H1 (cell line): ENCODE results near the gene ALPK3. TPM values are rescaled to one million over a fixed set of nuclear protein-coding genes. Genes with fewer than 3 reads are reported as not detected.

ENCODE experiments used
- CTCF ChIA-PET: fragments of 300-600 bp; sonication (Branson Sonifier 250); formaldehyde crosslinking; loops from one replicate; lab custom pipeline; 2021; ENCODE audit not compliant: partially characterized antibody; lab: Charles Lee
- POLR2A ChIA-PET: fragments of 300-600 bp; sonication (Branson Sonifier 250); formaldehyde crosslinking; loops from one replicate; lab custom pipeline; 2021; ENCODE audit warnings: inconsistent platforms; ENCODE audit not compliant: partially characterized antibody; lab: Charles Lee
- DNase-seq, 2 experiments: peaks; one replicate each; pipeline versions ENCODE4 v3.0.0 to v3.0.0-alpha.2; 2010 to 2022; ENCODE audit warnings: low spot score in 2 of 2, low read depth in 1 of 2, mixed read lengths in 1 of 2
- FAIRE-seq: peaks from 2 replicates; lab custom pipeline; 2011; peaks lifted over from hg19 to GRCh38; lab: Jason Lieb, UNC
- H2AFZ ChIP-seq: 2 replicates; pipeline ENCODE4 v1.8.1; 2012; ENCODE audit warnings: low read length, inconsistent platforms
- H2AK5ac ChIP-seq: 2 replicates; pipeline ENCODE4 v1.6.1; 2013; ENCODE audit warnings: low read depth, low read length
- H2BK120ac ChIP-seq: replicated peaks from 2 replicates; pipeline ENCODE3; 2013; ENCODE audit warnings: low read depth, low read length, inconsistent platforms
- H2BK12ac ChIP-seq: 2 replicates; pipeline ENCODE4 v1.6.1; 2013; ENCODE audit warnings: low read depth, low read length
- H2BK15ac ChIP-seq: 2 replicates; pipeline ENCODE4 v1.6.1; 2013; ENCODE audit warnings: low read length
- H2BK20ac ChIP-seq: 2 replicates; pipeline ENCODE4 v1.6.1; 2013; ENCODE audit warnings: low read length
- H2BK5ac ChIP-seq: 2 replicates; pipeline ENCODE4 v1.6.1; 2013; ENCODE audit warnings: low read depth, low read length
- H3K14ac ChIP-seq: 2 replicates; pipeline ENCODE4 v1.6.1; 2013; ENCODE audit warnings: inconsistent platforms; ENCODE audit not compliant: insufficient read length
- H3K18ac ChIP-seq: 2 replicates; pipeline ENCODE4 v1.6.1; 2013; ENCODE audit warnings: low read length; ENCODE audit errors: extremely low read depth
- H3K23ac ChIP-seq: 2 replicates; pipeline ENCODE4 v1.6.1; 2013; ENCODE audit warnings: inconsistent platforms; ENCODE audit not compliant: insufficient read length
- H3K23me2 ChIP-seq: 2 replicates; pipeline ENCODE4 v1.6.1; 2013; ENCODE audit warnings: low read depth, low read length
- H3K27ac ChIP-seq: 2 replicates; pipeline ENCODE4 v1.6.1; 2011; ENCODE audit warnings: low read depth, low read length, inconsistent platforms
- H3K27me3 ChIP-seq, 4 experiments: replicated peaks in 1 of 4; 1 replicate in 1 of 4; 2 replicates in 3 of 4; pipeline versions ENCODE4 v1.6.1 to v1.8.1; 2011 to 2013; ENCODE audit warnings: low read length in 3 of 4, mild to moderate bottlenecking in 3 of 4, inconsistent platforms in 2 of 4, mixed read lengths in 2 of 4, moderate library complexity in 1 of 4; ENCODE audit not compliant: control insufficient read depth in 3 of 4, insufficient read depth in 3 of 4; ENCODE audit errors: extremely low read depth in 1 of 4
- H3K36me3 ChIP-seq, 4 experiments: 2 replicates each; pipeline versions ENCODE4 v1.6.1 to v1.8.1; 2011 to 2013; ENCODE audit warnings: mild to moderate bottlenecking in 4 of 4, low read length in 3 of 4, moderate library complexity in 2 of 4, control low read depth in 1 of 4, inconsistent platforms in 1 of 4; ENCODE audit not compliant: insufficient read depth in 4 of 4, control insufficient read depth in 2 of 4
- H3K4ac ChIP-seq: replicated peaks from 2 replicates; pipeline ENCODE3; 2013; ENCODE audit warnings: low read length, low read depth, mixed read lengths, inconsistent platforms; ENCODE audit not compliant: insufficient read length
- H3K4me1 ChIP-seq, 4 experiments: replicated peaks in 1 of 4; 1 replicate in 1 of 4; 2 replicates in 3 of 4; pipeline versions ENCODE4 v1.6.1 to v1.8.1; 2011 to 2013; ENCODE audit warnings: low read length in 3 of 4, inconsistent platforms in 2 of 4, mixed read lengths in 1 of 4; ENCODE audit not compliant: insufficient read depth in 4 of 4, control insufficient read depth in 3 of 4
- H3K4me2 ChIP-seq, 2 experiments: 2 replicates each; pipeline versions ENCODE4 v1.6.1 to v1.8.1; 2011 to 2013; ENCODE audit warnings: low read depth in 2 of 2, low read length in 2 of 2, control low read depth in 1 of 2, inconsistent platforms in 1 of 2, mild to moderate bottlenecking in 1 of 2; ENCODE audit not compliant: insufficient read depth in 1 of 2
- H3K4me3 ChIP-seq, 4 experiments: fragments of 200-600, 300-600 bp in 1 of 4; sonication (generic), shearing (Covaris generic), sonication (Bioruptor Twin) in 1 of 4; 2 replicates each; pipeline versions ENCODE4 v1.5.1 to v1.8.1; 2011 to 2016; ENCODE audit warnings: low read length in 4 of 4, low read depth in 3 of 4, control low read depth in 2 of 4, inconsistent platforms in 2 of 4, mild to moderate bottlenecking in 2 of 4, mixed read lengths in 1 of 4, moderate library complexity in 1 of 4; ENCODE audit not compliant: insufficient read depth in 2 of 4; ENCODE audit errors: extremely low read depth in 1 of 4
- H3K56ac ChIP-seq: replicated peaks from 2 replicates; pipeline ENCODE3; 2013; ENCODE audit warnings: low read depth, mild to moderate bottlenecking, mixed read lengths, low read length, inconsistent platforms; ENCODE audit not compliant: insufficient read length
- H3K79me1 ChIP-seq: 2 replicates; pipeline ENCODE4 v1.6.1; 2013; ENCODE audit warnings: low read depth, low read length, control low read depth
- H3K79me2 ChIP-seq, 2 experiments: 2 replicates each; pipeline versions ENCODE4 v1.6.1 to v1.8.1; 2012 to 2013; ENCODE audit warnings: low read length in 2 of 2, mild to moderate bottlenecking in 2 of 2, inconsistent platforms in 1 of 2; ENCODE audit not compliant: insufficient read depth in 2 of 2, control insufficient read depth in 1 of 2
- H3K9ac ChIP-seq, 4 experiments: replicated peaks in 1 of 4; 1 replicate in 1 of 4; 2 replicates in 3 of 4; pipeline versions ENCODE4 v1.6.1 to v1.8.1; 2011 to 2013; ENCODE audit warnings: low read depth in 3 of 4, low read length in 3 of 4, control low read depth in 2 of 4, mild to moderate bottlenecking in 2 of 4, moderate library complexity in 2 of 4, inconsistent platforms in 1 of 4; ENCODE audit errors: extremely low read depth in 1 of 4
- H3K9me3 ChIP-seq, 2 experiments: 2 replicates each; pipeline versions ENCODE4 v1.6.1 to v1.8.1; 2012 to 2013; ENCODE audit warnings: mild to moderate bottlenecking in 2 of 2, moderate library complexity in 2 of 2, control low read depth in 1 of 2, inconsistent platforms in 1 of 2, low read depth in 1 of 2, low read length in 1 of 2, mixed read lengths in 1 of 2; ENCODE audit not compliant: insufficient read depth in 2 of 2
- H4K20me1 ChIP-seq, 2 experiments: replicated peaks in 1 of 2; 2 replicates each; pipeline versions ENCODE3 to v1.8.1; 2011 to 2013; ENCODE audit warnings: inconsistent platforms in 2 of 2, low read length in 2 of 2, mild to moderate bottlenecking in 1 of 2; ENCODE audit not compliant: insufficient read depth in 2 of 2, control insufficient read depth in 1 of 2
- H4K5ac ChIP-seq: 2 replicates; pipeline ENCODE4 v1.6.1; 2013; ENCODE audit warnings: low read length, low read depth, mixed read lengths, inconsistent platforms; ENCODE audit not compliant: insufficient read length
- H4K8ac ChIP-seq: 2 replicates; pipeline ENCODE4 v1.8.0; 2013; ENCODE audit warnings: mild to moderate bottlenecking, moderate library complexity, low read length, inconsistent platforms; ENCODE audit not compliant: insufficient read depth; ENCODE audit errors: extremely low read depth
- H4K91ac ChIP-seq: replicated peaks from 2 replicates; pipeline ENCODE3; 2013; ENCODE audit warnings: low read length, mixed read lengths, inconsistent platforms; ENCODE audit not compliant: insufficient read length
- ASH2L ChIP-seq: fragments of 200-600, 300-600 bp; sonication (generic); IDR thresholded peaks from one replicate; pipeline ENCODE4 v1.7.1; 2017; ENCODE audit warnings: low read length
- ATF2 ChIP-seq: IDR thresholded peaks from 2 replicates; pipeline ENCODE4 v1.6.1; 2012; ENCODE audit warnings: low read length, inconsistent platforms
- BCL11A ChIP-seq, 2 experiments: IDR thresholded peaks; one replicate each; pipeline ENCODE4 v1.6.1; 2011; ENCODE audit warnings: low read depth in 2 of 2, low read length in 2 of 2, mild to moderate bottlenecking in 2 of 2
- BRCA1 ChIP-seq: IDR thresholded peaks from 2 replicates; pipeline ENCODE4 v1.6.1; 2012; ENCODE audit warnings: low read depth, low read length, improper control_type of control experiment
- CREB1 ChIP-seq: IDR thresholded peaks from 2 replicates; pipeline ENCODE4 v1.6.1; 2012; ENCODE audit warnings: inconsistent platforms
- FOSL1 ChIP-seq: IDR thresholded peaks from 2 replicates; pipeline ENCODE4 v1.6.1; 2011; ENCODE audit warnings: mild to moderate bottlenecking, low read depth, low read length, moderate library complexity; ENCODE audit not compliant: insufficient read depth
- HDAC2 ChIP-seq, 2 experiments: fragments of 300-600 bp in 1 of 2; sonication (generic) in 1 of 2; IDR thresholded peaks; 2 replicates each; pipeline ENCODE4 v1.6.1; 2011 to 2012; ENCODE audit warnings: low read depth in 2 of 2, low read length in 2 of 2, mild to moderate bottlenecking in 2 of 2, moderate library complexity in 2 of 2, borderline replicate concordance in 1 of 2, inconsistent platforms in 1 of 2
- KDM4A ChIP-seq: IDR thresholded peaks from one replicate; pipeline ENCODE4 v1.7.1; 2012; ENCODE audit warnings: low read depth, mild to moderate bottlenecking, moderate library complexity, low read length, inconsistent platforms; ENCODE audit not compliant: severe bottlenecking
- PHF8 ChIP-seq: fragments of 200-600 bp; sonication (generic); conservative IDR thresholded peaks from 2 replicates; pipeline ENCODE4 v1.7.1; 2012; ENCODE audit warnings: low read depth, mild to moderate bottlenecking, inconsistent platforms, low read length, moderate library complexity
- POU5F1 ChIP-seq: IDR thresholded peaks from 2 replicates; pipeline ENCODE4 v1.6.1; 2011; ENCODE audit warnings: low read depth, mild to moderate bottlenecking, low read length, moderate library complexity
- SP4 ChIP-seq: IDR thresholded peaks from 2 replicates; pipeline ENCODE4 v1.6.1; 2012; ENCODE audit warnings: low read length, inconsistent platforms
- WGBS, 2 experiments: shearing (Covaris generic) in 1 of 2; methylation state at CpG; one replicate each; pipeline versions ENCODE4 v1.1.6 to v1.1.7; 2013 to 2015; ENCODE audit warnings: low lambda C conversion rate in 2 of 2, mixed read lengths in 2 of 2, inconsistent platforms in 1 of 2, low coverage in 1 of 2, missing lambda C conversion rate in 1 of 2; ENCODE audit not compliant: insufficient replicate concordance in 2 of 2, insufficient coverage in 1 of 2, insufficient read length in 1 of 2; ENCODE audit errors: extremely low coverage in 1 of 2, missing lambda C conversion rate in 1 of 2; 5-methylcytosine and 5-hydroxymethylcytosine counted together
- polyA plus RNA-seq, 7 experiments: library from polyadenylated mRNA; depleted of rRNA in 3 of 7; stranded (reverse) in 5 of 7; unstranded in 2 of 7; fragments of >200 nt in 5 of 7; fragments of 200-250 nt in 2 of 7; gene quantifications; 1 replicate in 5 of 7; 2 replicates in 1 of 7; 4 replicates in 1 of 7; pipeline versions ENCODE4 v1.2.1 to v1.2.3, GENCODE V29; 2011 to 2013; ENCODE audit warnings: missing spikeins in 2 of 7, mixed read lengths in 2 of 7
- total RNA-seq: library from RNA; stranded (reverse); fragmentation: NEBNext Ultra II Directional; extraction: Animal tissue kit (Norgen Biotek cat#: 25700); gene quantifications from 2 replicates; pipeline ENCODE4 v1.2.1, GENCODE V29; 2021
- TF ChIP-seq, protein P1 (sequence below): IDR thresholded peaks from 2 replicates; pipeline ENCODE4 v1.6.1; 2011; ENCODE audit warnings: low read depth, mild to moderate bottlenecking, low read length; ENCODE audit not compliant: insufficient read depth

Gene ALPK3
- total and polyA plus RNA-seq, 2 of the 8 experiments (the other 6 are each of a cell fraction or from before 2014, with no cell fraction given) = 4.4 to 19.2 TPM

GRCh38 chr15:84899750-84900149, 82.6 kb downstream of the ALPK3 start:
- Histone ChIP-seq H3K4me2 (no peak overlapping the region; a peak in 1 of 4 replicates), H3K79me1 (no peaks in the 10 kb centered on the region), H3K9ac (no peak overlapping the region), H2AK5ac (no peak overlapping the region), H2BK5ac (no peak overlapping the region), H3K18ac (no peak overlapping the region), H3K79me2 (no peaks in the 10 kb centered on the region), H2BK15ac (no peak overlapping the region), H3K27me3 (no peaks in the 10 kb centered on the region), H4K20me1 (no peaks in the 10 kb centered on the region), H3K56ac (no peak overlapping the region), H3K27ac (no peak overlapping the region), H3K4me3 (no peak overlapping the region), H4K91ac (no peak overlapping the region), H3K23ac (no peak overlapping the region), H3K23me2 (no peaks in the 10 kb centered on the region), H3K14ac (no peak overlapping the region), H4K5ac (no peak overlapping the region), H2AFZ (no peak overlapping the region), H3K9me3 (no peaks in the 10 kb centered on the region), H3K4ac (no peak overlapping the region), H4K8ac (no peak overlapping the region)
- DNase-seq (no peak), FAIRE-seq (no peak)
- WGBS, 2 experiments = 97% methylated on average over 7 of the region's 7 CpGs; no CpG with 5 or more reads in 1 of the 2 experiments
- CTCF ChIA-PET = interaction anchor here (0.8 to 1.3 kb wide), 3 partner anchors 9 to 144 kb away, joined by 3 to 4 read pairs (median 3); no protein-coding TSS in a partner anchor
- TF ChIP-seq POU5F1 (no peak), BCL11A (IDR thresholded peaks at IDR 0.05; ENCODE audit: low read depth in 2 of 2, low read length in 2 of 2) (no peak), ATF2 (no peak), ASH2L (no peak), HDAC2 (IDR thresholded peaks at IDR 0.05; ENCODE audit: borderline replicate concordance in 1 of 2, low read depth in 2 of 2, low read length in 2 of 2) (no peak), FOSL1 (no peak), KDM4A (no peak), PHF8 (no peak), CREB1 (no peak), BRCA1 (no peak), SP4 (no peak)
- TF ChIP-seq, protein P1, sequence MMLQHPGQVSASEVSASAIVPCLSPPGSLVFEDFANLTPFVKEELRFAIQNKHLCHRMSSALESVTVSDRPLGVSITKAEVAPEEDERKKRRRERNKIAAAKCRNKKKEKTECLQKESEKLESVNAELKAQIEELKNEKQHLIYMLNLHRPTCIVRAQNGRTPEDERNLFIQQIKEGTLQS = no peak
- TF ChIP-seq, all 59 proteins: peak for 0
- H2BK120ac ChIP-seq = no peak overlapping the region
- no peaks in the 10 kb centered on the region for H3K4me1 ChIP-seq
- POLR2A ChIA-PET = interaction anchor here (0.8 kb wide), 1 partner anchor 77 kb away, joined by 3 read pairs; no protein-coding TSS in a partner anchor
- no peak overlapping the region for H2BK12ac ChIP-seq
- no peaks in the 10 kb centered on the region for H3K36me3 ChIP-seq
- H2BK20ac ChIP-seq = no peak overlapping the region
